SU-DHL-6 (cell line): Measurements from ENCODE around the gene UCN.
"Not testable (repeated sequence)": the region's sequence is repeated elsewhere in the genome, so short reads cannot be mapped to it uniquely, and the experiment has no call there.

ENCODE experiments used
- H2AFZ ChIP-seq: fragments of 200-600 bp; sonication (generic); 2 replicates; pipeline ENCODE4 v1.6.1; 2014; ENCODE audit warnings: low read depth, mild to moderate bottlenecking, moderate library complexity, mixed read lengths, antibody characterized with exemption, low read length; ENCODE audit not compliant: severe bottlenecking
- H3F3A ChIP-seq: fragments of 200-600 bp; shearing (Covaris generic); 2 replicates; pipeline ENCODE4 v1.6.0; 2016; ENCODE audit warnings: antibody characterized with exemption, mild to moderate bottlenecking; ENCODE audit not compliant: insufficient read depth
- H3K27ac ChIP-seq: fragments of 200-600 bp; sonication (generic); 2 replicates; pipeline ENCODE4 v1.5.1; 2016; ENCODE audit warnings: low read depth, mild to moderate bottlenecking, low read length, moderate library complexity, mixed read lengths
- H3K27me3 ChIP-seq: fragments of 200-600 bp; sonication (generic), shearing (Covaris generic); 2 replicates; pipeline ENCODE4 v1.6.0; 2014; ENCODE audit warnings: mild to moderate bottlenecking, low read length
- H3K36me3 ChIP-seq: fragments of 200-600 bp; sonication (generic); 2 replicates; pipeline ENCODE4 v1.6.1; 2014; ENCODE audit warnings: mild to moderate bottlenecking, low read length, mixed read lengths
- H3K4me2 ChIP-seq: fragments of 300-600, 200-600 bp; shearing (Covaris generic), sonication (generic); 2 replicates; pipeline ENCODE4 v1.6.0; 2014; ENCODE audit warnings: low read length, low read depth, mild to moderate bottlenecking; ENCODE audit not compliant: poor library complexity, severe bottlenecking
- H3K4me3 ChIP-seq: fragments of 200-600 bp; sonication (generic); 2 replicates; pipeline ENCODE4 v1.5.1; 2014; ENCODE audit warnings: antibody characterized with exemption, low read length, mild to moderate bottlenecking, mixed read lengths; ENCODE audit not compliant: insufficient read depth, poor library complexity, severe bottlenecking
- H3K79me2 ChIP-seq: fragments of 200-600 bp; sonication (generic); 2 replicates; pipeline ENCODE4 v1.6.1; 2014; ENCODE audit warnings: mild to moderate bottlenecking, low read length, moderate library complexity; ENCODE audit not compliant: insufficient read depth
- H3K9ac ChIP-seq: fragments of 200-600 bp; sonication (generic); 2 replicates; pipeline ENCODE4 v1.7.0; 2014; ENCODE audit warnings: mild to moderate bottlenecking, low read length
- H3K9me2 ChIP-seq: fragments of 200-600 bp; sonication (generic); replicated peaks from 2 replicates; pipeline ENCODE4 v1.6.1; 2014; ENCODE audit warnings: low read length; ENCODE audit not compliant: insufficient read depth
- H3K9me3 ChIP-seq: fragments of 200-600 bp; sonication (generic); 2 replicates; pipeline ENCODE4 v1.6.1; 2014; ENCODE audit warnings: low read length, mixed read lengths; ENCODE audit not compliant: insufficient read depth
- H4K20me1 ChIP-seq: fragments of 200-600 bp; sonication (generic); 2 replicates; pipeline ENCODE4 v1.6.1; 2014; ENCODE audit warnings: low read depth, mild to moderate bottlenecking, antibody characterized with exemption, low read length, moderate library complexity, mixed read lengths
- CTCF ChIP-seq: fragments of 200-600 bp; sonication (generic); IDR thresholded peaks from one replicate; pipeline ENCODE4 v1.5.1; 2017; ENCODE audit warnings: antibody characterized with exemption, mild to moderate bottlenecking, low read length, moderate library complexity; ENCODE audit not compliant: insufficient read depth, poor library complexity, severe bottlenecking
- EZH2phosphoT487 ChIP-seq: fragments of 200-600 bp; sonication (generic), shearing (Covaris generic); conservative IDR thresholded peaks from 2 replicates; pipeline ENCODE4 v1.6.1; 2018; ENCODE audit warnings: mild to moderate bottlenecking, antibody characterized with exemption, low read length, moderate library complexity, mixed read lengths

Gene UCN

GRCh38 chr2:27275211-27276150 lies 32.8 kb downstream of the UCN start, which contains the start of gene DNAJC5G:
TSS of gene DNAJC5G (plus strand) at chr2:27275433. CDS start at chr2:27276729, 1,296 bp downstream.
- no peak within 1 kb of the TSS for H2AFZ ChIP-seq

GRCh38 chr2:27272537-27273522 lies 35.4 kb downstream of the UCN start:
- not testable (repeated sequence) for H3K9me2 ChIP-seq, H3K27me3 ChIP-seq, H3K9me3 ChIP-seq, H4K20me1 ChIP-seq, H3K27ac ChIP-seq, H3K9ac ChIP-seq, H2AFZ ChIP-seq, H3K36me3 ChIP-seq, H3F3A ChIP-seq, H3K4me2 ChIP-seq, H3K79me2 ChIP-seq, H3K4me3 ChIP-seq

More at GRCh38 chr2:27275211-27276150, 32.8 kb downstream of the UCN start, which contains the start of gene DNAJC5G:
- no peaks in the 10 kb centered on the region for H3K27me3 ChIP-seq
- TF ChIP-seq EZH2phosphoT487 (no peak), CTCF (no peak)
- H3K9ac ChIP-seq: no peak within 1 kb of the TSS
- H3K4me3 ChIP-seq: no peak within 1 kb of the TSS
- no peaks in the 10 kb centered on the region for H4K20me1 ChIP-seq
- H3K4me2 ChIP-seq: no peak within 1 kb of the TSS
- H3K9me2 ChIP-seq: no peaks in the 10 kb centered on the region
- no peaks in the 10 kb centered on the region for H3F3A ChIP-seq
- no peak within 1 kb of the TSS for H3K27ac ChIP-seq
- H3K36me3 ChIP-seq: no peaks in the 10 kb centered on the region
- H3K9me3 ChIP-seq: no peaks in the 10 kb centered on the region
- no peaks in the 10 kb centered on the region for H3K79me2 ChIP-seq

- Histone ChIP-seq H4K20me1 (no peaks in the 10 kb centered on the region), H3K9ac (no peak overlapping the region), H3K4me3 (no peak overlapping the region), H3K36me3 (no peaks in the 10 kb centered on the region), H3K27ac (no peak overlapping the region), H2AFZ (no peak overlapping the region), H3K27me3 (no peaks in the 10 kb centered on the region), H3F3A (no peaks in the 10 kb centered on the region), H3K9me3 (no peaks in the 10 kb centered on the region), H3K79me2 (no peaks in the 10 kb centered on the region), H3K4me2 (no peak overlapping the region), H3K9me2 (no peaks in the 10 kb centered on the region)
- TF ChIP-seq CTCF (no peak), EZH2phosphoT487 (no peak)
Measured at GRCh38 chr2:27271631-27272340, 36.5 kb downstream of the UCN start.
